Glutamatergic neuron (in vitro differentiated cells): ENCODE data around the gene ALDH7A1. TPM values are rescaled to one million over a fixed set of nuclear protein-coding genes. Genes with fewer than 3 reads are reported as not detected.
A peak's percentile ranks its signal among the peaks of the same experiment; 100 is the strongest.
"Not testable (repeated sequence)": the region's sequence is repeated elsewhere in the genome, so short reads cannot be mapped to it uniquely, and the experiment has no call there.

ENCODE experiments used
- DNase-seq: peaks from one replicate; pipeline ENCODE4 v3.0.0; 2022
- H3K27ac Mint-ChIP-seq: one replicate; pipeline ENCODE4 v1.8.0; 2020; ENCODE audit warnings: mild to moderate bottlenecking, mixed read lengths, inconsistent platforms; ENCODE audit not compliant: unreplicated experiment
- H3K27me3 Mint-ChIP-seq: one replicate; pipeline ENCODE4 v1.8.0; 2020; ENCODE audit warnings: mild to moderate bottlenecking, moderate library complexity, mixed read lengths, inconsistent platforms; ENCODE audit not compliant: unreplicated experiment
- H3K36me3 Mint-ChIP-seq: one replicate; pipeline ENCODE4 v1.8.0; 2020; ENCODE audit warnings: mild to moderate bottlenecking, mixed read lengths, inconsistent platforms; ENCODE audit not compliant: unreplicated experiment
- H3K4me1 Mint-ChIP-seq: one replicate; pipeline ENCODE4 v1.8.0; 2020; ENCODE audit warnings: mild to moderate bottlenecking, low read depth, mixed read lengths, inconsistent platforms; ENCODE audit not compliant: unreplicated experiment
- H3K4me3 Mint-ChIP-seq: one replicate; pipeline ENCODE4 v1.8.0; 2020; ENCODE audit warnings: mild to moderate bottlenecking, mixed read lengths, inconsistent platforms; ENCODE audit not compliant: unreplicated experiment
- H3K9me3 Mint-ChIP-seq: one replicate; pipeline ENCODE4 v1.8.0; 2020; ENCODE audit warnings: mild to moderate bottlenecking, moderate library complexity, mixed read lengths, inconsistent platforms; ENCODE audit not compliant: unreplicated experiment
- CTCF ChIP-seq: fragments of 200-600 bp; sonication (generic); IDR thresholded peaks from one replicate; pipeline ENCODE4 v1.5.0; 2021; ENCODE audit not compliant: partially characterized antibody, unreplicated experiment
- total RNA-seq: library from RNA; stranded (reverse); fragmentation: NEBNext Ultra II Directional; extraction: Animal tissue kit (Norgen Biotek cat#: 25700); gene quantifications from one replicate; pipeline ENCODE4 v1.2.1, GENCODE V29; 2021; ENCODE audit not compliant: unreplicated experiment

ALDH7A1 gene
- total RNA-seq, 1 donor from 2014 or later = 85.9 TPM

GRCh38 chr5:126603402-126603991 is 8.5 kb upstream of the ALDH7A1 start:
- no peak for DNase-seq
- Mint-ChIP-seq H3K27me3 (peaks cover 4% of the 10 kb centered on the region), H3K36me3 (no peaks in the 10 kb centered on the region), H3K4me3 (no peak overlapping the region), H3K27ac (no peak overlapping the region), H3K9me3 (peaks cover 6% of the 10 kb centered on the region), H3K4me1 (peaks cover 10% of the 10 kb centered on the region)
- no peak for TF ChIP-seq CTCF

GRCh38 chr5:126600631-126601511 is 5.9 kb upstream of the ALDH7A1 start, which contains the start of gene PHAX:
Gene PHAX, plus strand, starts transcription at chr5:126600947. Its CDS starts 16 bp downstream, at chr5:126600963.
- no peak for TF ChIP-seq CTCF
- peaks cover 8% of the 10 kb centered on the region for H3K4me1 Mint-ChIP-seq
- peaks cover 8% of the 10 kb centered on the region for H3K27me3 Mint-ChIP-seq
- no peaks in the 10 kb centered on the region for H3K36me3 Mint-ChIP-seq
- H3K4me3 Mint-ChIP-seq = peak within 1 kb of the TSS; percentile 99
- peak; percentile 88 for DNase-seq
- H3K27ac Mint-ChIP-seq = peak within 1 kb of the TSS; percentile 96
- H3K9me3 Mint-ChIP-seq = peaks cover 8% of the 10 kb centered on the region

GRCh38 chr5:126599971-126600630 is 5.1 kb upstream of the ALDH7A1 start:
- Mint-ChIP-seq H3K27ac (peak overlapping the region; percentile 89), H3K27me3 (peaks cover 13% of the 10 kb centered on the region), H3K4me3 (peak overlapping the region; percentile 93)
- not testable (repeated sequence) for H3K36me3 Mint-ChIP-seq, H3K9me3 Mint-ChIP-seq, H3K4me1 Mint-ChIP-seq, DNase-seq

GRCh38 chr5:126599499-126599898 is 4.5 kb upstream of the ALDH7A1 start:
- peaks cover 8% of the 10 kb centered on the region for H3K9me3 Mint-ChIP-seq
- no peaks in the 10 kb centered on the region for H3K36me3 Mint-ChIP-seq
- H3K4me3 Mint-ChIP-seq = no peak overlapping the region
- peaks cover 13% of the 10 kb centered on the region for H3K27me3 Mint-ChIP-seq
- peaks cover 8% of the 10 kb centered on the region for H3K4me1 Mint-ChIP-seq
- DNase-seq = no peak
- H3K27ac Mint-ChIP-seq = no peak overlapping the region
- TF ChIP-seq CTCF = no peak

GRCh38 chr5:126597156-126597555 is 2.1 kb upstream of the ALDH7A1 start:
- Mint-ChIP-seq H3K4me1 (peaks cover 20% of the 10 kb centered on the region), H3K36me3 (no peaks in the 10 kb centered on the region), H3K27ac (peak overlapping the region; percentile 6), H3K9me3 (peaks cover 10% of the 10 kb centered on the region), H3K27me3 (peaks cover 16% of the 10 kb centered on the region), H3K4me3 (no peak overlapping the region)
- TF ChIP-seq CTCF = no peak
- no peak for DNase-seq
